MM.1S (cell line): ENCODE data around the gene A3GALT2.

ENCODE experiments used
- CTCF ChIP-seq: fragments of 300-600 bp; sonication (generic); IDR thresholded peaks from 2 replicates; pipeline ENCODE4 v1.5.1; 2016; ENCODE audit warnings: antibody characterized with exemption, low read length, mixed read lengths
- EZH2 ChIP-seq: fragments of 300-600 bp; sonication (generic); optimal IDR thresholded peaks from 2 replicates; pipeline ENCODE3; 2017; ENCODE audit warnings: low read depth, mild to moderate bottlenecking, antibody characterized with exemption, low read length, mixed read lengths

- no peak for TF ChIP-seq CTCF
- no peak for TF ChIP-seq EZH2
Measured at GRCh38 chr1:33267468-33268205, 53.3 kb downstream of the A3GALT2 start.
